NK-92 (cell line): Measurements from ENCODE around the gene CISH.

Experiments used
- DNase-seq: peaks from one replicate; lab custom pipeline; 2025; ENCODE audit not compliant: unreplicated experiment; lab: John Stamatoyannopoulos, UW

Gene CISH

DNA sequence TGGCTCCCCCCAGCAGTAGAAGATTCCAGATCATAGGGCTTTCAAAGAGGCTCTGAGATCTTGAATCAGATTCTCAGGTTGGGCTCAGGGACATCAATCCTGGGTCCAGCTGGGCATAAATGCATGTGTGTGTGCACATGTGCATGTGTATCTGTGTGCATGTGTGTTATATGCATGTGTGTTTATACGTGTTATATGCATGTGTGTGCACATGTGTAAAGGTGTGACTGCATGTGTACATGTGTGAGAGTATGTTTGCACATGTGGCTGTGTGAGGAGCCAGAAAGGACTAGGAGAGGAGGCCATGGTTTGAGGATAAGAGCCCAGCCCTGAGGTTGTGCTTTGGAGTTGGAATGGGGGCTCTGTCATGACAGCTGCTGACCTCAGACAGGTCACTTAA, 3.6 kb upstream of the CISH start:
- DNase-seq = no peak

DNA sequence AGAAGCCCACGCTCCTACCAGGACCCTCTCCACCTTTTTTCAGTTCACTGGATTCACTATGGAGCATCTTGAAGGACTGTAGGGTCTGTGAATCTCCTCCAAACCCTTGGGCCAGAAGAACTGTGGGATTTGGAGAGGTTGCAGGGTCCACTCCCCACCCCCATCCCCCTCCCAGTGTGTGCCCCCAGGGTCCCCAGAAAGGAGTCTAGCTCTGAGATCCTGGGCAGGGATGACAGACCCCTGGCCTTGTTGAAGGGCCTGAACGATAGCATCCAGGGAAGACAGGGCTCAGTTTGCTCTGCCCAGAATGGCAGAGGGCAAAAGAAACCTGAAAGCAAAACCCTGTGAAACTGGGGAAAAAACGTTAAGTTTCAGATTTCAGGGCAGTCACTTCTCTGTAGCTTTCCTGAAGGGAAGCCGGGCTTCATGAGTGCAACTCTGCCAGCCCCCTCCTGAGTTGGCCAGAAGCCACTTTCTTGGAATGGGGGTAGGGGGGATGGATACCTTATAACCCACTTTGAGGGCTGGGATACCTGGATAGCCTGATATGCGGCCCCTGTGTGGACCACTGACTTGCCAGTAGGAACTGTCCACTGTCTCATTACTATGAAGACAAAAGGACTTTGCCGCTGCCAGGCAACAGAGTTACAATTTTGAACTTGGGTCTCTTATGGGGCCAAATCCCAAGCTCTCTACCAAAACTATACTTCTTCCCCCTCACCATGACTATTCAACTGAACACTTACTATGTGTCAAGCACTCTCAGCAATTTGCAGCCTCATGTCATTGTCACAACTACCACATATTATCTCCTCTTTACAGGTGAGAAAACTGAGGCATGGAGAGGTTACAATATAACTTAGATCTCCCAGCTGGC, 1.6 kb upstream of the CISH start:
- DNase-seq = no peak

DNA sequence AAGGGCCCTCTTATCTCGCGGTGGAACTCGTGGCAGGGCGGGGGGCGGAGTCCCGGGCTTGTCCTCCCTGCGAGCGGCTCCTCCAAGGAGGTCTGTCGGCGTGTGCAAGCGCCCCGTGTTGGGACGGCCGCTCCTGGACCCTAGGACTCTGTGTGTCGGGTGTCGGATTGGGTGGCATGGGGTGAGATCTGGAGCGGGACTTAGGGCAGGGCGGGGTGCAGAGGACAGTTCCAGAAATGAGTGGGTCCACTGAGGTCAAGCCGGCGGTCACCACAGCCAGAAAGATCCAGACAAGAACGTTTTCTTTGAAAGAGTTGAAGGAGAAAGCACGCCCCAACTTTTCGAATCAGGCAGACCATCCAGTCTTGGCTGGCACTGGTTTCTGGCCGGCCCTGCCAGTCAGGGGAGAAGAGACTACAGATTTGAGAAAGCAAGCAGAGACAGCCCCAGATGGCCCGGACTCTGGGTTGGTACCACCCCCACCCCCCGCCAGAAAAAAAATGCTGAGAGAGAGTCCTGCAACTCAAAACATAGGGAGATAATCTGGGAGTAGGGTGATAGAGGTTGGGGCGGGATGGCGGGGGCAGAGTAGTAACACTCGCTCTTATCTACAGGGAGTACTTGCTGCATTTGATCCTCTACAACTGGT, 784 bp upstream of the CISH start:
- DNase-seq = no peak

- no peak for DNase-seq
Observed at GRCh38 chr3:50610992-50611463, 546 bp downstream of the CISH start.

DNA sequence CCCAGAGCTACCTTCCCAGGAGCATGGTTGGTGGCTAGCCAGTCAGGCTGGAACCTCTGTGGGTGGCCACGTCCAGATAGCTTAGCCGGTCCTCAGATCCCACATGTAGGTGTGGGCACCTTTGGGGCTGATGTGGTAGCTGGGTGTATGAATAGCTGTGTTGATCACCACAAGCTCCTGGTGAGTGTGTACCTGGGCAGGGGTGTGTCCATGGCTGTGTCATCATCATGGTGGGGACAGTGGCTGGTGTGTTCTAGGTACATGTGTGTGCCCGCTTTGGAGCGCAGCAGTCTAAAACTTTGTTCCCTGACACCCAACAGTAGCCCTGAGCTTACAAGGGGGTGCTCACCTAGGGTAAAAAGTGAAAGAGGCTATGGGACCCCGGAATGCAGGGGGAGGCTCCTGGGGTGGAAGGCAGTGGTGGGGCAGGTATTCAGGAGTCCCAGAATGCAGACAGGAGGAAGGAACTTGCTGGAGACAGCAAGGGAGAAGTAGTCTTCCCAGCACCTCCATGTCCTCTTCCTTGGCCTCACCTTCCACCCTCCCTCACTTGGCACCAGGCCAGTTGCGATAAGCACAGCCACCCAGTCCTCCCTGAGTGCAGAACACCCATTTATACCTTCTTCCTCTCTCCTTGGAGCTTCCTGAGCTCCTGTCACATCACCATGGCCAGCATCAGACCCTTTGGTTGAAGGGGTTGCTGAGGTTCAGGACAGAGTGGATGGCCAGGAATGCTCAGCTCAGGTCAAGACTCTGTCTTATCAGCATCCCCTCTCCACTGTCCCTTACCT, 1.2 kb downstream of the CISH start:
- DNase-seq = no peak

- no peak for DNase-seq
Observed at GRCh38 chr3:50609763-50610085, 1.9 kb downstream of the CISH start.

GRCh38 chr3:50609071-50609762, 2.4 kb downstream of the CISH start:
- no peak for DNase-seq

DNA sequence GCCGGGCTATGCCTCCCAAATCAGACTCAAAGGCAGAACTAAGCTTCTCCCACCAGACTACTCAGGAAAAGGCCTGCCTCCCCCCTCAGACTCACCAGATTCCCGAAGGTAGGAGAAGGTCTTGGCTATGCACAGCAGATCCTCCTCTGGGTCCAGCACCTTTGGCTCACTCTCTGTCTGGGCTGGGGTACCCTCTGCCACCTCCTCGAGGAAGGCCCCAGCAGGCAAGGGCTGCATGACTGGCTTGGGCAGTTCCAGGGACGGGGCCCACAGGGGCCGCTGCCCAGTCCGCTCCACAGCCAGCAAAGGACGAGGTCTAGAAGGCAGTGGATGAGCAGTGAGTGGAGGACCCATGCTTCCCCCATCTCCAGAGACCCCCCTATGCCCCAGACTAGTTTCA, 3.3 kb downstream of the CISH start:
- DNase-seq = no peak

- no peak for DNase-seq
Observed at GRCh38 chr3:50607271-50608091, 4.1 kb downstream of the CISH start.

DNA sequence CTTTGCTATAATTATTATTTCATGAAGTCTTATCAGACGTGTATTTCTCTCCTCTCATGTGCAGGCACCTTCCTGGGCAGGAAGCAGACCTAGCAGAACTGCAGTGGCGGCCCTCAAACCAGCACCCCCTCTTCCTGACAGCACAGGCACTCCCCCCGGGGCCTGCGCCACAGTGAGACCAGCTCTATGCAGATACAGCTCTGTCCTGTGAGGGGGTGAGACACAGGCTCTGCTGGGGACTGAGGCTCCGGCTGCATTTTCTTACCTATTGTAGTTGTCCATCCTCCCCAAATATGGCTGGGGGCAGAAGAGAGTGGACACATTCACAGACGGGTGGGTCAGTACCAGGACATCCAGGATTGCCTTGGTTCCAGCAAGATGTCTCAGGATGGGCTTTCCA, 5.0 kb downstream of the CISH start:
- no peak for DNase-seq

DNA sequence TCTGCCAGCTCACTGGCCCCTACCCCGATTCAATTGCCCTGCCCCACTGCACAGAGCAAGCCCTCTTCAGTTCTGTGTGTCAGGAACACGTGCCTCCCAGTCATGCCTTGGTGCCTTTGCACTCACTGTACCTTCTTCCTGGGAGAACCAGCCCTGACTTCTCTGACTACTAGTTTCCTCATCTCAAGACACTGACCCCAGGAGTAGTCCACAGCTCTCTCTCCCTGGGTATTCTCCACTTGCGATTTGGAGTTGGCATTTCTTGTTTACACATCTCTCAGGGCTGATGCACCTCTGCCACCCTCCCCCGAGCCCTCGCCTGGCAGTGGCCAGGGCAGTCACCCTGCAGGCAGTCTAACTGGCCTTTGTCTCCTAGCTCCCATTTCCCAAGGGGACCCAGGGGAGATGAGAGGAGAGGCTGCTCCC, 5.7 kb downstream of the CISH start:
- no peak for DNase-seq

- no peak for DNase-seq
Observed at GRCh38 chr3:50604628-50605588, 6.7 kb downstream of the CISH start.

DNA sequence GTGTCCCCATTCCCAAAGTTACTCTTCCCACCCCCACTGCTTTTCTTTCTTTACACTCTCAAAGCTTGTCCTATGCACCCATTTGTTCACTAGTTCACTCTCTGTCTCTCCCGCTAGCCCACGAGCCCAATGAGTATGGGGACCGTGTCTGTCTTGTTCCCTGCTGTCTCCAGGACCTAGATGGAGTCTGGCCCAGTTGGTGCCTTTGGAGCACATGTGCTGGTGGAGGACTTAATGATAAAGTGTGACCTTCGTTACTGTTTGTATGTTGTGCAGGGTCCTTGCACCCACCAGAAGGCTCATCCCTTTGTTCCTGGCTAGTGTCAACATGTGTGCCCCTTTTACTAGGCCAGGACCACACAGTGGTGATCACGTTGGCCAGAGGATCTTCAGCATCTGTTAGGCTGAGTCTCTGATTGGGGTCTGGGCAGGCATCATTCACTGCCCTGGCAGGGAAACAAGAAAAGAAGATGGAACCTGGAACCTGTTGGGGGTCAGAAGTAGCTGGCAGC, 7.4 kb downstream of the CISH start:
- DNase-seq = no peak

DNA sequence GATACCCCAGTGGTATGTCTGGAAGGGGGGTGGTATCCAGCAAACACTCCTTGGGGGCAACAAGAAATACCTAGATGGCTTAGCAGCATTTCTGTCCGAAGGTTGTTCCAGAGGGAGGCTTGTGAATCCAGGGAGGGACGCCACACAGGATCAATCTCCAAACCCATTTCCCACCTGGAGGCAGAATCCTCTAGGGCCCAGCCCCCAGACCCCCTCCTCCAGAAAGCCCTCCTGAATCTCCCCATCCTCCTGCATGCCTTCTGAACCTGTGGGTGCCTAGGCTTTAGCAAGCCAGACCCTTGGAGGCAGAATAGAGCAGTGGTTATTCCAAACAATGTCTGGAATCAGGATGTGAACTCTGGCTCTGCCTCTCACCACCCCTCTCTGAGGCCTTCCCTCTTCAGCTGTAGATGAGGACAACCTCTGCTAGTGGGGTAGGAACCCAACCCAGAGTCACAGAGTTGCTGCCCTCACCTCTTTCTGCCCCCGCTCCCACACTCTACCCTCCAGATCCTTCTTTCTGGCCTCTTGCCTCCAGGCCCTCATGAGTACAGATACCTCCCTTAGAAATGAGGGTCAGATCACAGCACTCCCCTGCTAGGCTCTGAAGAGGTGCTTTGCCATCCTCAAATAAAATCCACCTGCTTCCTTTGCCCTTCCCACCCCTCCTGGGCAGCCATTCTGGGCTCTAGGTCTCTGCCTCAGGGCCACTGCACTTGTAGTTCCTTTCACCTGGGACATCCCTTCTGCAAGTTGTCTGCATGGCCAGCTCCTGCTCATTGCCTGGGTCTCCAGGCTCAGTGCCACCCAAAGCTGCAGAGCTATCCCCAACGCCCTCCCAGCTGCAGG, 8.1 kb downstream of the CISH start:
- no peak for DNase-seq

DNA sequence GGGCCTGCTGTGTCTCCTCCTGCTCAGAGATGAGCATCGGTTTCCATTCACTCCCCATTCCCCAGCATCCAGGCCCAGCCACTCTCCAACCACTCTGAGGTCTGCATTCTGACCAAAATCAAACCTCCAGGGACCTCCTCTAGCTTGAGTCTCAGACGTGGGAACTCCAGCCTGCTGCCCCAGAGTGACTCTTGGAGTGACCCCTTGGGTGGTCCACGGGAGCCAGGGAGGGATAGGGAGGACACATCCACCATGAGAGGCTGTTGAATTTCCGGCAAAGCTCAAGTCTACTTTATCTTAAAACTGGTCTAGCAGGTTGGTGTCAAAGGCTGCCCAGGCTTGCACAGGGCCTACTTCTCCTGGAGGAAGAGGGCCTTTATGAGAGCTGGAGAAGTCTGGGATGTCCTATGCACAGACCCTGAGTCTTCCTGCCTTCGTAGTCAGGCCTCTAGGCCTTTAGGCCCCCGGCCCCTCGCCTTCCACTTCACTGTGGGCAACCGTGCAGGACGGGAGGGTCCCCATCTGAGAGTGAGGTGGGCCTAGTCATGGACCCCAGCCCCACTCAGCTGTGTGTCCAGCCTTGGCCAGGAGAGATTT, 8.9 kb downstream of the CISH start:
- DNase-seq = no peak

DNA sequence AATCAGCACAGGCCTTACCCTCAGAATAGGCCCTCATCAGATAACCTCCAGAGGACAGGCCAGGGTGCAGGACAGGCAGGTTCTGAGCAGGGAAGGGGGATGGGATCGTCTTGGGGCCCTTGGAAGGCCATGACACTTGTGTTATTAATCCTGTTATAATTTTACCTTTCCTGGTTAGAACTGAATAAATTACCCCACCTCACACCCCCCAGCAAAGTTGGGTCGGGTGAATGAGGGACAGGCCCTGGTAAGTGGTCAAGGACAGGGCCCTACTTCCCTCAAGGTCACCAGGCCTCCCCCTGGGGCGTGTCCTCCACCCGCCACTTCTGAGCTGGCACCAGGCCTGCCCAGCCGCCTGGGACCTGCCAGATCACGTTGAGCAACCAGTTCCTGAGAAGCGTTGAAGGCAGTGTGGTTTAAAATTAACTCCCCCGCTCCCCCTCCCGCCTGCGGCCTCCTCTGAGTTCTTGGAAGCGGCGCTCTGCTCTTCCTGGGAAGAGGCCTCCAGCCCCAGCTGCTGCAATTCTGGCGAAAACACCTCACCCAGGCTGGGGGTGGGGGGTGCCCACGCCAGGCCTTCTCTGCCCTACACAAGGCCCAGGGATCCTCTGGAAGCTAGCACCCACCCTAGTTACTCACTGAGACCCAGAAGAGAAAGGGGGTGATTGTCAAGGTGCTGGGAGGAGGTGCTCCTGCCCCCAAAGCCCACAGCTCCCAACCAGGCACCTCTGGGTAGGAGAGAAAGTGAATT, 10.6 kb downstream of the CISH start:
- DNase-seq = no peak

- DNase-seq = no peak
Observed at GRCh38 chr3:50600141-50600753, 11.3 kb downstream of the CISH start.
